GM23338 (cell line): ENCODE results near the gene RRP1. TPM values are rescaled to one million over a fixed set of nuclear protein-coding genes. Genes with fewer than 3 reads are reported as not detected.

Experiments used
- ATAC-seq: fragments of 200-7000 bp; cut with Tn5 transposase; 3 replicates; pipeline ENCODE4 v1.9.1; 2020
- DNase-seq: peaks from one replicate; pipeline ENCODE4 v3.0.0-alpha.2; 2015; ENCODE audit warnings: low spot score
- H2AFZ ChIP-seq: fragments of 200-600 bp; sonication (generic); 2 replicates; pipeline ENCODE4 v1.8.0; 2016; ENCODE audit warnings: antibody characterized with exemption, mild to moderate bottlenecking, moderate library complexity
- H3F3A ChIP-seq: fragments of 200-600 bp; sonication (generic); replicated peaks from 2 replicates; pipeline ENCODE4 v1.8.0; 2017; ENCODE audit warnings: antibody characterized with exemption, mixed run types, low read depth
- H3K27ac ChIP-seq: fragments of 200-600 bp; sonication (generic); 2 replicates; pipeline ENCODE4 v1.6.1; 2016; ENCODE audit warnings: low read depth
- H3K27me3 ChIP-seq: fragments of 200-600 bp; sonication (generic); 2 replicates; pipeline ENCODE4 v1.8.0; 2016; ENCODE audit warnings: mild to moderate bottlenecking, mixed run types, moderate library complexity; ENCODE audit not compliant: insufficient read depth
- H3K36me3 ChIP-seq: fragments of 200-600 bp; sonication (generic); 2 replicates; pipeline ENCODE4 v1.8.0; 2016; ENCODE audit warnings: mild to moderate bottlenecking; ENCODE audit not compliant: insufficient read depth
- H3K4me1 ChIP-seq: fragments of 200-600 bp; sonication (generic); 2 replicates; pipeline ENCODE4 v1.8.0; 2016; ENCODE audit warnings: mild to moderate bottlenecking, moderate library complexity; ENCODE audit not compliant: insufficient read depth
- H3K4me2 ChIP-seq: fragments of 200-600 bp; sonication (generic); 2 replicates; pipeline ENCODE4 v1.7.1; 2017; ENCODE audit warnings: mixed run types
- H3K4me3 ChIP-seq: fragments of 200-600 bp; sonication (generic); 2 replicates; pipeline ENCODE4 v1.6.1; 2016; ENCODE audit warnings: mixed run types
- H3K79me2 ChIP-seq: fragments of 200-600 bp; sonication (generic); replicated peaks from 2 replicates; pipeline ENCODE4 v1.8.0; 2017; ENCODE audit warnings: mild to moderate bottlenecking; ENCODE audit not compliant: insufficient read depth
- H3K9me2 ChIP-seq: fragments of 200-600 bp; sonication (generic); 2 replicates; pipeline ENCODE4 v1.8.0; 2017; ENCODE audit not compliant: insufficient read depth
- H4K20me1 ChIP-seq: fragments of 200-600 bp; sonication (generic); replicated peaks from 2 replicates; pipeline ENCODE4 v1.8.0; 2017; ENCODE audit warnings: mild to moderate bottlenecking; ENCODE audit not compliant: insufficient read depth
- H3K27ac Mint-ChIP-seq: 2 replicates; pipeline ENCODE4 v1.8.0; 2020; ENCODE audit warnings: inconsistent platforms, mild to moderate bottlenecking, moderate library complexity, mixed read lengths
- H3K27me3 Mint-ChIP-seq: 3 replicates; pipeline ENCODE4 v1.8.0; 2022; ENCODE audit warnings: low read depth, mild to moderate bottlenecking, moderate library complexity, mixed read lengths, inconsistent platforms; ENCODE audit not compliant: insufficient read depth, poor library complexity
- H3K36me3 Mint-ChIP-seq: 3 replicates; pipeline ENCODE4 v1.8.0; 2021; ENCODE audit warnings: low read depth, mild to moderate bottlenecking, inconsistent platforms, moderate library complexity, mixed read lengths
- H3K4me1 Mint-ChIP-seq: 3 replicates; pipeline ENCODE4 v1.8.0; 2020; ENCODE audit warnings: mild to moderate bottlenecking, inconsistent platforms, mixed read lengths
- H3K4me3 Mint-ChIP-seq: 3 replicates; pipeline ENCODE4 v1.8.0; 2021; ENCODE audit warnings: moderate library complexity, mild to moderate bottlenecking, inconsistent platforms, mixed read lengths
- H3K9me3 Mint-ChIP-seq: 3 replicates; pipeline ENCODE4 v1.8.0; 2020; ENCODE audit warnings: moderate library complexity, mild to moderate bottlenecking, inconsistent platforms, mixed read lengths
- CREB1 ChIP-seq: fragments of 250-450 bp; sonication (Bioruptor Pico); IDR thresholded peaks from 2 replicates; pipeline ENCODE4 v1.5.0; 2020; ENCODE audit warnings: low read depth, mild to moderate bottlenecking, moderate library complexity
- EZH2phosphoT487 ChIP-seq: fragments of 200-600 bp; sonication (generic); IDR thresholded peaks from one replicate; pipeline ENCODE4 v1.8.1; 2018; ENCODE audit warnings: antibody characterized with exemption; ENCODE audit not compliant: unreplicated experiment
- JUNB ChIP-seq: IDR thresholded peaks from one replicate; pipeline ENCODE4 v1.6.1; 2016; ENCODE audit warnings: antibody characterized with exemption; ENCODE audit not compliant: unreplicated experiment
- POLR2AphosphoS5 ChIP-seq: IDR thresholded peaks from 2 replicates; pipeline ENCODE4 v1.6.1; 2016; ENCODE audit warnings: antibody characterized with exemption, low read depth
- STAT1 ChIP-seq: IDR thresholded peaks from one replicate; pipeline ENCODE4 v1.6.1; 2016; ENCODE audit warnings: antibody characterized with exemption; ENCODE audit not compliant: unreplicated experiment
- ZNF331 ChIP-seq: fragments of 250-450 bp; sonication (Bioruptor Pico); IDR thresholded peaks from 2 replicates; pipeline ENCODE4 v1.5.0; 2020; ENCODE audit warnings: low read depth, mild to moderate bottlenecking, moderate library complexity
- polyA plus RNA-seq: library from polyadenylated mRNA; unstranded; fragments of >200 nt; fragmentation: Nextera tagmentation; extraction: Ambion mirVana; gene quantifications from 2 replicates; pipeline ENCODE4 v1.2.1, GENCODE V29; 2016
- total RNA-seq: library from RNA; depleted of rRNA; stranded (reverse); fragments of >200 nt; shearing (Covaris generic); gene quantifications from 2 replicates; pipeline ENCODE4 v1.2.3, GENCODE V29; 2014
- TF ChIP-seq, protein P1 (sequence below): fragments of 250-450 bp; sonication (Bioruptor Pico); IDR thresholded peaks from 2 replicates; pipeline ENCODE4 v1.5.0; 2020; ENCODE audit warnings: mild to moderate bottlenecking, moderate library complexity
- TF ChIP-seq, protein P2 (sequence below): IDR thresholded peaks from one replicate; pipeline ENCODE4 v1.6.1; 2018; ENCODE audit warnings: antibody characterized with exemption; ENCODE audit not compliant: unreplicated experiment

RRP1 gene
- total and polyA plus RNA-seq, 2 experiments from 2014 or later, result 36.5 to 63.5 TPM

DNA sequence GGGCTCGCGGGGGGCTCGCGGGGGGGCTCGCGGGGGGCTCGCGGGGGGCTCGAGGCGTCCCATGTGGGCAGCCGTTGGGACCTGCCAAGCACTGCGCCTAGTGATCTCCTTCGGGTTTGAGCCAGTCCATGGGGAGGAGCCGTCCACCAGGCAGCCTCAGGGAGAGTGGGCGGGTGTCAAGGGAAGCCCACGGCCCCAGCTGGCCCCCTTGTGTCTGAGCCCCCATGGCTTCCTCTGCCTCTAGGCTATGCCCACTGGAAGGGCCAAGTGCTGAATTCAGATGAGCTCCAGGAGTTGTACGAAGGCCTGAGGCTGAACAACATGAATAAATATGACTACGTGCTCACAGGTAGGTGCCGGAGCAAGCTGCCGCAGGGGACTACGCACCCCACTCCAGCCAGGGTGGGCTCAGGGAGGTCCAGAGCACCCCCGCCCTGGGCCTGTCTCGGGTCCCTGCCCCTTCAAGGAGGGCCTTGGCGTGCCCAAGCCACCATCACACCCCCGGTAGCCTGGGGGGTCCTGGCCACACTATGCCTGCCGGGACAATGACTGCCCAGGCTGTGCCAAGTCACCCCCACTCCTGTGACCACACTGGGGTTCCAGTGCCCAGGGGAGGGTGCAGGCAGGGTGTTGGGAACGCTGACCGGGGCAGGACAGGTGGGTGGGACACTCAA lies 47.8 kb upstream of the RRP1 start (continued):
- TF ChIP-seq, protein P1, sequence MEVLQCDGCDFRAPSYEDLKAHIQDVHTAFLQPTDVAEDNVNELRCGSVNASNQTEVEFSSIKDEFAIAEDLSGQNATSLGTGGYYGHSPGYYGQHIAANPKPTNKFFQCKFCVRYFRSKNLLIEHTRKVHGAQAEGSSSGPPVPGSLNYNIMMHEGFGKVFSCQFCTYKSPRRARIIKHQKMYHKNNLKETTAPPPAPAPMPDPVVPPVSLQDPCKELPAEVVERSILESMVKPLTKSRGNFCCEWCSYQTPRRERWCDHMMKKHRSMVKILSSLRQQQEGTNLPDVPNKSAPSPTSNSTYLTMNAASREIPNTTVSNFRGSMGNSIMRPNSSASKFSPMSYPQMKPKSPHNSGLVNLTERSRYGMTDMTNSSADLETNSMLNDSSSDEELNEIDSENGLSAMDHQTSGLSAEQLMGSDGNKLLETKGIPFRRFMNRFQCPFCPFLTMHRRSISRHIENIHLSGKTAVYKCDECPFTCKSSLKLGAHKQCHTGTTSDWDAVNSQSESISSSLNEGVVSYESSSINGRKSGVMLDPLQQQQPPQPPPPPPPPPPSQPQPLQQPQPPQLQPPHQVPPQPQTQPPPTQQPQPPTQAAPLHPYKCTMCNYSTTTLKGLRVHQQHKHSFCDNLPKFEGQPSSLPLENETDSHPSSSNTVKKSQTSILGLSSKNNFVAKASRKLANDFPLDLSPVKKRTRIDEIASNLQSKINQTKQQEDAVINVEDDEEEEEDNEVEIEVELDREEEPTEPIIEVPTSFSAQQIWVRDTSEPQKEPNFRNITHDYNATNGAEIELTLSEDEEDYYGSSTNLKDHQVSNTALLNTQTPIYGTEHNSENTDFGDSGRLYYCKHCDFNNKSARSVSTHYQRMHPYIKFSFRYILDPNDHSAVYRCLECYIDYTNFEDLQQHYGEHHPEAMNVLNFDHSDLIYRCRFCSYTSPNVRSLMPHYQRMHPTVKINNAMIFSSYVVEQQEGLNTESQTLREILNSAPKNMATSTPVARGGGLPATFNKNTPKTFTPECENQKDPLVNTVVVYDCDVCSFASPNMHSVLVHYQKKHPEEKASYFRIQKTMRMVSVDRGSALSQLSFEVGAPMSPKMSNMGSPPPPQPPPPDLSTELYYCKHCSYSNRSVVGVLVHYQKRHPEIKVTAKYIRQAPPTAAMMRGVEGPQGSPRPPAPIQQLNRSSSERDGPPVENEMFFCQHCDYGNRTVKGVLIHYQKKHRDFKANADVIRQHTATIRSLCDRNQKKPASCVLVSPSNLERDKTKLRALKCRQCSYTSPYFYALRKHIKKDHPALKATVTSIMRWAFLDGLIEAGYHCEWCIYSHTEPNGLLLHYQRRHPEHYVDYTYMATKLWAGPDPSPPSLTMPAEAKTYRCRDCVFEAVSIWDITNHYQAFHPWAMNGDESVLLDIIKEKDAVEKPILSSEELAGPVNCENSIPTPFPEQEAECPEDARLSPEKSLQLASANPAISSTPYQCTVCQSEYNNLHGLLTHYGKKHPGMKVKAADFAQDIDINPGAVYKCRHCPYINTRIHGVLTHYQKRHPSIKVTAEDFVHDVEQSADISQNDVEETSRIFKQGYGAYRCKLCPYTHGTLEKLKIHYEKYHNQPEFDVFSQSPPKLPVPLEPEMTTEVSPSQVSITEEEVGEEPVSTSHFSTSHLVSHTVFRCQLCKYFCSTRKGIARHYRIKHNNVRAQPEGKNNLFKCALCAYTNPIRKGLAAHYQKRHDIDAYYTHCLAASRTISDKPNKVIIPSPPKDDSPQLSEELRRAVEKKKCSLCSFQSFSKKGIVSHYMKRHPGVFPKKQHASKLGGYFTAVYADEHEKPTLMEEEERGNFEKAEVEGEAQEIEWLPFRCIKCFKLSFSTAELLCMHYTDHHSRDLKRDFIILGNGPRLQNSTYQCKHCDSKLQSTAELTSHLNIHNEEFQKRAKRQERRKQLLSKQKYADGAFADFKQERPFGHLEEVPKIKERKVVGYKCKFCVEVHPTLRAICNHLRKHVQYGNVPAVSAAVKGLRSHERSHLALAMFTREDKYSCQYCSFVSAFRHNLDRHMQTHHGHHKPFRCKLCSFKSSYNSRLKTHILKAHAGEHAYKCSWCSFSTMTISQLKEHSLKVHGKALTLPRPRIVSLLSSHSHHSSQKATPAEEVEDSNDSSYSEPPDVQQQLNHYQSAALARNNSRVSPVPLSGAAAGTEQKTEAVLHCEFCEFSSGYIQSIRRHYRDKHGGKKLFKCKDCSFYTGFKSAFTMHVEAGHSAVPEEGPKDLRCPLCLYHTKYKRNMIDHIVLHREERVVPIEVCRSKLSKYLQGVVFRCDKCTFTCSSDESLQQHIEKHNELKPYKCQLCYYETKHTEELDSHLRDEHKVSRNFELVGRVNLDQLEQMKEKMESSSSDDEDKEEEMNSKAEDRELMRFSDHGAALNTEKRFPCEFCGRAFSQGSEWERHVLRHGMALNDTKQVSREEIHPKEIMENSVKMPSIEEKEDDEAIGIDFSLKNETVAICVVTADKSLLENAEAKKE (CRISPR knock-in tag), result no peak
- TF ChIP-seq POLR2AphosphoS5 (no peak), EZH2phosphoT487 (no peak), ZNF331 (CRISPR knock-in tag) (no peak)

DNA sequence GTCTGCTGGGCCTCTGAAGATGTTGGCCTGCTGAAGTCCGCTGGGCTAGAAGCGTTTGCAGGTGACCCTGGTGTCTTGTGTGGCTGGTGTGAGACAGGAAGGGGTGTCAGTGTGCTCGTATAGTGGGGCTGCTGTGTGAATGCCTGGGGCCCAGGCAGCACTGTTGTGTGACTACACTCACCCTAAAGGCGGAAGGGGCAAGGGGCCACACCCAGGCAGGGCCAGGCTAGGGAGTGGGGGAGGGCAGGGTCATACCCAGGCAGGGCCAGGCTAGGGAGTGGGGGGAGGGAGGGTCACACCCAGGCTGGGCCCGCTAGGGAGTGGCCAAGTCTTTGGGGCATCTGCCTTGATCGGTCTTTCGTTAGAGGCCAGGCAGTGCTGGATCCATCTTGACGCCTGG lies 45.4 kb upstream of the RRP1 start:
- Mint-ChIP-seq H3K27ac (no peak overlapping the region), H3K9me3 (no peaks in the 10 kb centered on the region), H3K27me3 (peaks cover 20% of the 10 kb centered on the region), H3K4me1 (peaks cover 15% of the 10 kb centered on the region), H3K4me3 (no peak overlapping the region), H3K36me3 (peaks cover 30% of the 10 kb centered on the region)
- H3K4me1 ChIP-seq, result 0 out of 2 replicates have a peak, but pooled peaks cover 3% of the 10 kb centered on the region
- TF ChIP-seq POLR2AphosphoS5 (no peak), CREB1 (no peak), ZNF331 (CRISPR knock-in tag) (no peak), JUNB (no peak), STAT1 (no peak)
- TF ChIP-seq, protein P2, sequence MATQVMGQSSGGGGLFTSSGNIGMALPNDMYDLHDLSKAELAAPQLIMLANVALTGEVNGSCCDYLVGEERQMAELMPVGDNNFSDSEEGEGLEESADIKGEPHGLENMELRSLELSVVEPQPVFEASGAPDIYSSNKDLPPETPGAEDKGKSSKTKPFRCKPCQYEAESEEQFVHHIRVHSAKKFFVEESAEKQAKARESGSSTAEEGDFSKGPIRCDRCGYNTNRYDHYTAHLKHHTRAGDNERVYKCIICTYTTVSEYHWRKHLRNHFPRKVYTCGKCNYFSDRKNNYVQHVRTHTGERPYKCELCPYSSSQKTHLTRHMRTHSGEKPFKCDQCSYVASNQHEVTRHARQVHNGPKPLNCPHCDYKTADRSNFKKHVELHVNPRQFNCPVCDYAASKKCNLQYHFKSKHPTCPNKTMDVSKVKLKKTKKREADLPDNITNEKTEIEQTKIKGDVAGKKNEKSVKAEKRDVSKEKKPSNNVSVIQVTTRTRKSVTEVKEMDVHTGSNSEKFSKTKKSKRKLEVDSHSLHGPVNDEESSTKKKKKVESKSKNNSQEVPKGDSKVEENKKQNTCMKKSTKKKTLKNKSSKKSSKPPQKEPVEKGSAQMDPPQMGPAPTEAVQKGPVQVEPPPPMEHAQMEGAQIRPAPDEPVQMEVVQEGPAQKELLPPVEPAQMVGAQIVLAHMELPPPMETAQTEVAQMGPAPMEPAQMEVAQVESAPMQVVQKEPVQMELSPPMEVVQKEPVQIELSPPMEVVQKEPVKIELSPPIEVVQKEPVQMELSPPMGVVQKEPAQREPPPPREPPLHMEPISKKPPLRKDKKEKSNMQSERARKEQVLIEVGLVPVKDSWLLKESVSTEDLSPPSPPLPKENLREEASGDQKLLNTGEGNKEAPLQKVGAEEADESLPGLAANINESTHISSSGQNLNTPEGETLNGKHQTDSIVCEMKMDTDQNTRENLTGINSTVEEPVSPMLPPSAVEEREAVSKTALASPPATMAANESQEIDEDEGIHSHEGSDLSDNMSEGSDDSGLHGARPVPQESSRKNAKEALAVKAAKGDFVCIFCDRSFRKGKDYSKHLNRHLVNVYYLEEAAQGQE, result no peak
- no peaks in the 10 kb centered on the region for H3K9me2 ChIP-seq
- DNase-seq, result no peak
- ATAC-seq, result no peak
- no peak overlapping the region for H3K27ac ChIP-seq
- peaks cover 10% of the 10 kb centered on the region for H3F3A ChIP-seq
- no peaks in the 10 kb centered on the region for H3K27me3 ChIP-seq
- H3K36me3 ChIP-seq, result no peaks in the 10 kb centered on the region
- peaks cover 4% of the 10 kb centered on the region; the same call in 1 of the 2 replicates for H4K20me1 ChIP-seq
- no peaks in the 10 kb centered on the region for H3K79me2 ChIP-seq
- H3K4me2 ChIP-seq, result no peak overlapping the region
- H3K4me3 ChIP-seq, result no peak overlapping the region
- H2AFZ ChIP-seq, result no peak overlapping the region
